Hepatocyte (in vitro differentiated cells): Measurements from ENCODE around the gene NUB1. TPM values are rescaled to one million over a fixed set of nuclear protein-coding genes. Genes with fewer than 3 reads are reported as not detected.

Source experiments
- DNase-seq: peaks from one replicate; pipeline ENCODE4 v3.0.0-alpha.2; 2016; ENCODE audit warnings: low spot score
- H2AFZ ChIP-seq: fragments of 200-600 bp; sonication (generic); 2 replicates; pipeline ENCODE4 v1.6.0; 2016; ENCODE audit warnings: antibody characterized with exemption, mild to moderate bottlenecking
- H3K27ac ChIP-seq: fragments of 200-600 bp; sonication (generic); 2 replicates; pipeline ENCODE4 v1.5.1; 2016; ENCODE audit warnings: mild to moderate bottlenecking
- H3K27me3 ChIP-seq: fragments of 200-600 bp; sonication (generic); 2 replicates; pipeline ENCODE4 v1.6.1; 2016
- H3K36me3 ChIP-seq: fragments of 200-600 bp; sonication (generic); replicated peaks from 2 replicates; pipeline ENCODE4 v1.5.1; 2016; ENCODE audit warnings: low read depth; ENCODE audit not compliant: insufficient read depth
- H3K4me1 ChIP-seq: fragments of 200-600 bp; sonication (generic); 2 replicates; pipeline ENCODE4 v1.5.1; 2016; ENCODE audit warnings: mild to moderate bottlenecking, moderate library complexity; ENCODE audit not compliant: insufficient read depth
- H3K4me2 ChIP-seq: fragments of 200-600 bp; sonication (generic); 2 replicates; pipeline ENCODE4 v1.6.0; 2016
- H3K4me3 ChIP-seq: fragments of 200-600 bp; sonication (generic); 2 replicates; pipeline ENCODE4 v1.5.1; 2016; ENCODE audit warnings: mild to moderate bottlenecking
- H3K79me2 ChIP-seq: fragments of 200-600 bp; sonication (generic); 2 replicates; pipeline ENCODE4 v1.6.0; 2017; ENCODE audit warnings: mild to moderate bottlenecking
- H3K9me2 ChIP-seq: fragments of 200-600 bp; sonication (generic); replicated peaks from 2 replicates; pipeline ENCODE4 v1.6.0; 2017; ENCODE audit warnings: mild to moderate bottlenecking; ENCODE audit not compliant: insufficient read depth
- H3K9me3 ChIP-seq: fragments of 200-600 bp; sonication (generic); 2 replicates; pipeline ENCODE4 v1.5.1; 2016; ENCODE audit warnings: low read depth, mild to moderate bottlenecking
- H4K20me1 ChIP-seq: fragments of 200-600 bp; sonication (generic); 2 replicates; pipeline ENCODE4 v1.6.0; 2016; ENCODE audit warnings: mild to moderate bottlenecking; ENCODE audit not compliant: insufficient read depth, poor library complexity, severe bottlenecking
- EZH2 ChIP-seq: fragments of 200-600 bp; sonication (generic); IDR thresholded peaks from 2 replicates; pipeline ENCODE4 v1.6.1; 2016; ENCODE audit warnings: antibody characterized with exemption, mild to moderate bottlenecking, borderline replicate concordance
- EZH2phosphoT487 ChIP-seq: fragments of 200-600 bp; sonication (generic); IDR thresholded peaks from one replicate; pipeline ENCODE4 v1.6.1; 2018; ENCODE audit warnings: antibody characterized with exemption, mild to moderate bottlenecking, low read depth, moderate library complexity; ENCODE audit not compliant: unreplicated experiment, severe bottlenecking
- WGBS: methylation state at CpG from one replicate; pipeline ENCODE4 v1.1.6; 2016; ENCODE audit warnings: low lambda C conversion rate; ENCODE audit errors: missing lambda C conversion rate; 5-methylcytosine and 5-hydroxymethylcytosine counted together
- polyA plus RNA-seq: library from polyadenylated mRNA; unstranded; fragments of >200 nt; fragmentation: Nextera tagmentation; extraction: Ambion mirVana; gene quantifications from 2 replicates; pipeline ENCODE4 v1.2.1, GENCODE V29; 2016
- total RNA-seq: library from RNA; depleted of rRNA; stranded (reverse); fragments of >200 nt; gene quantifications from 2 replicates; pipeline ENCODE4 v1.2.3, GENCODE V29; 2014
- TF ChIP-seq, protein P1 (sequence below): fragments of 200-600 bp; sonication (generic); IDR thresholded peaks from 2 replicates; pipeline ENCODE4 v1.5.1; 2016; ENCODE audit warnings: antibody characterized with exemption, mild to moderate bottlenecking; ENCODE audit not compliant: poor library complexity

Gene NUB1
- total and polyA plus RNA-seq, 2 experiments from 2014 or later = 28.4 to 38.6 TPM

DNA sequence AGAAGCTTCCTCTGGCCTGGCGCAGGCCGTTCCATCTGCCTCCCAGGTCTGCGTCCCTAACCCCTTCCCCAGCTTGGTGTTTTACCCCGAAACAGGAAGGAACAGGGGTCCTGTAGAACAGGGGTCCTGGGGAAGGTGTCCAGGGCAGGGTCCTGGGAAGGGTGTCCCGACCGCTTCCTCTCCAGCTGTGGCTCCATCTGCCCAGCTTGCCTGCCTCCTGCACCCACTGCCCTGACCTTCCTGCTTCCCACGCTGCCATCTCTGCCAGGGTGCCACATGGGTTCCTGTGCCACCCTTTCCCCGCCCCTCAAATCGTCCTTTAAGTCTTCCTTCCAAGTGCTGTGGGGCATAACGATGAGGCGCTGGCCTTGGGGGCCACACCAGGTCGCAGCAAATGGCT lies 35.8 kb downstream of the NUB1 start:
- H3K27me3 ChIP-seq = peaks cover 11% of the 10 kb centered on the region
- H3K4me3 ChIP-seq = no peak overlapping the region
- no peaks in the 10 kb centered on the region for H3K9me2 ChIP-seq
- H3K9me3 ChIP-seq = no peaks in the 10 kb centered on the region
- H2AFZ ChIP-seq = no peak overlapping the region
- no peak overlapping the region for H3K4me2 ChIP-seq
- H3K36me3 ChIP-seq = no peaks in the 10 kb centered on the region
- 98% methylated on average over 12 of the region's 12 CpGs for WGBS
- no peak for DNase-seq
- no peaks in the 10 kb centered on the region for H4K20me1 ChIP-seq
- H3K4me1 ChIP-seq = peaks cover 10% of the 10 kb centered on the region
- H3K79me2 ChIP-seq = no peaks in the 10 kb centered on the region
- no peak overlapping the region for H3K27ac ChIP-seq
- TF ChIP-seq EZH2 (no peak), EZH2phosphoT487 (no peak)
- TF ChIP-seq, protein P1, sequence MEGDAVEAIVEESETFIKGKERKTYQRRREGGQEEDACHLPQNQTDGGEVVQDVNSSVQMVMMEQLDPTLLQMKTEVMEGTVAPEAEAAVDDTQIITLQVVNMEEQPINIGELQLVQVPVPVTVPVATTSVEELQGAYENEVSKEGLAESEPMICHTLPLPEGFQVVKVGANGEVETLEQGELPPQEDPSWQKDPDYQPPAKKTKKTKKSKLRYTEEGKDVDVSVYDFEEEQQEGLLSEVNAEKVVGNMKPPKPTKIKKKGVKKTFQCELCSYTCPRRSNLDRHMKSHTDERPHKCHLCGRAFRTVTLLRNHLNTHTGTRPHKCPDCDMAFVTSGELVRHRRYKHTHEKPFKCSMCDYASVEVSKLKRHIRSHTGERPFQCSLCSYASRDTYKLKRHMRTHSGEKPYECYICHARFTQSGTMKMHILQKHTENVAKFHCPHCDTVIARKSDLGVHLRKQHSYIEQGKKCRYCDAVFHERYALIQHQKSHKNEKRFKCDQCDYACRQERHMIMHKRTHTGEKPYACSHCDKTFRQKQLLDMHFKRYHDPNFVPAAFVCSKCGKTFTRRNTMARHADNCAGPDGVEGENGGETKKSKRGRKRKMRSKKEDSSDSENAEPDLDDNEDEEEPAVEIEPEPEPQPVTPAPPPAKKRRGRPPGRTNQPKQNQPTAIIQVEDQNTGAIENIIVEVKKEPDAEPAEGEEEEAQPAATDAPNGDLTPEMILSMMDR = no peak

DNA sequence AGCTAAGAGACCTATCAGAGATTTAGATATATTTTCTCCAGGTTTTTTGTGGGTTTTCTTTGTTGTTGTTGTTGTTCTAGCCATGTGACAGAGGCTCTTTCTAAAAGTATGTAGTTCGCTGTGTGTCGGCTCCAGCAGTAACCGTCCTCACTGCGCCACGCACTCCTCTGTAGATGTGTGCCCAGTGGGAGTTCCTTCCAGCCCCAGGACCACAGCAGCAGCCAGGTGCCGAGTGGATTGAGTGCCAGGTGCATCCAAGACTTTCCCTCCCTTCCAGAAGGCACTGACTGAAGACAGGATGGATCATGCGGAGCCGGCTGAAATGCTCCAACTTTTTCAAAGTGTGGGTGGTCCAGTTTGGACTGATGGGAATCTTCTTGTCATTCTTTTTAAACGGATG lies 36.4 kb downstream of the NUB1 start:
- H2AFZ ChIP-seq = no peak overlapping the region
- no peak overlapping the region for H3K4me2 ChIP-seq
- no peak for DNase-seq
- no peak overlapping the region for H3K4me3 ChIP-seq
- no peaks in the 10 kb centered on the region for H3K9me3 ChIP-seq
- no peak overlapping the region for H3K27ac ChIP-seq
- no peaks in the 10 kb centered on the region for H3K79me2 ChIP-seq
- peaks cover 17% of the 10 kb centered on the region for H3K27me3 ChIP-seq
- H3K9me2 ChIP-seq = no peaks in the 10 kb centered on the region
- H3K4me1 ChIP-seq = peaks cover 10% of the 10 kb centered on the region
- H3K36me3 ChIP-seq = no peaks in the 10 kb centered on the region
- WGBS = 95% methylated on average over 9 of the region's 9 CpGs
- H4K20me1 ChIP-seq = no peaks in the 10 kb centered on the region
- TF ChIP-seq, protein P1 = no peak
- no peak for TF ChIP-seq EZH2
- TF ChIP-seq EZH2phosphoT487 = no peak

DNA sequence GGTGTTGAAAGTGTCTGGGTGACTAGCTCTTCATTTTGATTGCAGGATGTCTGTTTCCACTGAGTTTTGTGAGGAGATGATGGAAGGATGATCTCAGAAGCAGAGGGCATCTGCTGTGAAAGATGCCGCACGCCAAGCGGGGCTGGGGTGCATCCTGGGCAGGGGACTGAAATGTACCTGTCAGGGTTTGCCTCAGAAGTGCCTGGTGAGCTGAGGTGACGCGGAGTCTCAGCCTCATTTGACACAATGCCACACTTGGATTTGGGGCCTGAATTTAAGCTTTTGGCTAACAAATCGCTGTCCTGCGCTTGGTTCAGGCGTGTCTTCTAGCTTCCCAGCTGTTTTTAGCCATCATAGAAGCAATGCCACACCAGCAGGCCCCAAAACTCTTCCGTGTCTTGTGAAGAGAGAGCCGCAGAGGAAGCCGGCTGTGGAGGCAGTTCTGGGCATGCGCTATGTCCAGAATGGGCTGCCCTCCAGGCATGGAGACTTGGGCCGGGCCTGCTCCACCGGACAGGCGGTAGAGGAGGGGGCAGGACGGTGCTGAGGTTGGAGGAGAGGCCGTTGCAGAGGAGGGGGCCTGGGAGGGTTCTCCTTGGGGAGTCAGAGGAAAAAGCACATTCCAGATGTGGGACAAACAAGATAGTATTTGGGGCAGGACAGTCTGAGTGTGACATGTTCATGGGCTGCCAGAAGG lies 37.0 kb downstream of the NUB1 start:
- 91% methylated on average over 17 of the region's 17 CpGs for WGBS
- peaks cover 10% of the 10 kb centered on the region for H3K4me1 ChIP-seq
- no peak overlapping the region for H2AFZ ChIP-seq
- H3K27me3 ChIP-seq = peaks cover 22% of the 10 kb centered on the region
- no peaks in the 10 kb centered on the region for H3K9me3 ChIP-seq
- no peaks in the 10 kb centered on the region for H3K9me2 ChIP-seq
- no peak for TF ChIP-seq EZH2phosphoT487
- no peaks in the 10 kb centered on the region for H4K20me1 ChIP-seq
- H3K4me2 ChIP-seq = no peak overlapping the region
- no peaks in the 10 kb centered on the region for H3K79me2 ChIP-seq
- H3K27ac ChIP-seq = no peak overlapping the region
- no peaks in the 10 kb centered on the region for H3K36me3 ChIP-seq
- H3K4me3 ChIP-seq = no peak overlapping the region
- no peak for DNase-seq

DNA sequence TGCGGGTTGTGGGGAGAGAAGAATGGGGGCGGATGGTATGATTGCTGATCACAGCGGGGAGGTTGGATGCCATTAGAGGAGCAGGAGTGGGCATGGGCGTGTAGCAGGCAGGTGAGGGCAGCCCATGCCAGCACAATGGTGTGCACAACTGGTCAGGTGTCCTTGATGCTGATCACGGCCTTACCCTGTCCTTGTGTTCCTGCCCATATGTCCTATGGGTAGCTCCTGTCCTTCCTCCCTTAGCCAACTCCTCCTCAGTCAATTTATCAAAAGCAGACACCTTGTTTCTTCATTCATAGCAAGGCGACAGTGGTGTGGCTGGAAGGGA lies 37.5 kb downstream of the NUB1 start:
- Histone ChIP-seq H3K9me3 (no peaks in the 10 kb centered on the region), H3K4me2 (no peak overlapping the region), H3K4me3 (no peak overlapping the region), H3K36me3 (no peaks in the 10 kb centered on the region), H3K4me1 (peaks cover 10% of the 10 kb centered on the region), H3K27me3 (peaks cover 27% of the 10 kb centered on the region), H4K20me1 (no peaks in the 10 kb centered on the region), H3K9me2 (no peaks in the 10 kb centered on the region), H3K79me2 (no peaks in the 10 kb centered on the region), H2AFZ (no peak overlapping the region), H3K27ac (no peak overlapping the region)
- no peak for DNase-seq
- 91% methylated on average over 6 of the region's 6 CpGs for WGBS
- TF ChIP-seq, protein P1 = no peak
- no peak for TF ChIP-seq EZH2phosphoT487
- no peak for TF ChIP-seq EZH2
